C4-2B (cell line): ENCODE results near the gene PON2.
"Not testable (repeated sequence)": the region's sequence is repeated elsewhere in the genome, so short reads cannot be mapped to it uniquely, and the experiment has no call there.

Source experiments
- H3K27ac ChIP-seq: fragments of 450-650 bp; 2 replicates; pipeline ENCODE4 v1.5.1; 2017
- ZFX ChIP-seq: fragments of 450-650 bp; IDR thresholded peaks from 2 replicates; pipeline ENCODE4 v1.6.1; 2017
- TF ChIP-seq, protein P1 (sequence below): fragments of 450-650 bp; conservative IDR thresholded peaks from 2 replicates; pipeline ENCODE4 v1.5.1; 2017; ENCODE audit warnings: mild to moderate bottlenecking

PON2 gene

DNA sequence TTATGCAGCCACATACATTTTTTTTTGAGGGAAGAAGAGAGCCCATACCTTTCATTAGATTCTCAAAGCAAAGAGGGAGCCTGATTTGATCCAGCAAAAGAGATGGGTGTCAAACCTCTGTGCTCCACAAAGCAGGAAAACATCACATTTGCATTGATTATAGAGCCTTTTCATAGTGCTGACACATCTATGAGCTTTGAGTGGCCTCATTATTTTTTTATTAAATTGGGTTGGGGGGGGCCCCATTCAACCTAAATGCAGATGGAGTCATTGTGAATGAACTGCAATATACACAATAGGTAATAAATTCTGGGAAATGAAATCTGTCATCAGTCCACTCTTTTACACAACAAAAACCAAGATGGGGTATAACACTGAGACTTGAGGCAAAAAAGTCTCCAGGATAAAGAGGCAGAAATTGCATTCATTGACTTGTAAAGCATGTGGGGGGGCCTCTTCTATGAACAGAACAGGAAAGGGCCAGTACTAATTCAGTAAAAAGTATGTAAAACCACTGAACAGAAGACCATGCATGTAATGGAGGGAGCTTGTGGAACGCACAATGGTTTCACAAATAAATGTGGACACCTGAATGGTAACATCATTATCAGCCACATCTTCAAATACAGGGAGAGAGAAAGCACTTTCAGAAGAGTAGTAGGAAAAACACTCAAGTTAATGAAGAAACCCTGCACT lies 33.2 kb upstream of the PON2 start:
- no peak overlapping the region for H3K27ac ChIP-seq
- TF ChIP-seq, protein P1, sequence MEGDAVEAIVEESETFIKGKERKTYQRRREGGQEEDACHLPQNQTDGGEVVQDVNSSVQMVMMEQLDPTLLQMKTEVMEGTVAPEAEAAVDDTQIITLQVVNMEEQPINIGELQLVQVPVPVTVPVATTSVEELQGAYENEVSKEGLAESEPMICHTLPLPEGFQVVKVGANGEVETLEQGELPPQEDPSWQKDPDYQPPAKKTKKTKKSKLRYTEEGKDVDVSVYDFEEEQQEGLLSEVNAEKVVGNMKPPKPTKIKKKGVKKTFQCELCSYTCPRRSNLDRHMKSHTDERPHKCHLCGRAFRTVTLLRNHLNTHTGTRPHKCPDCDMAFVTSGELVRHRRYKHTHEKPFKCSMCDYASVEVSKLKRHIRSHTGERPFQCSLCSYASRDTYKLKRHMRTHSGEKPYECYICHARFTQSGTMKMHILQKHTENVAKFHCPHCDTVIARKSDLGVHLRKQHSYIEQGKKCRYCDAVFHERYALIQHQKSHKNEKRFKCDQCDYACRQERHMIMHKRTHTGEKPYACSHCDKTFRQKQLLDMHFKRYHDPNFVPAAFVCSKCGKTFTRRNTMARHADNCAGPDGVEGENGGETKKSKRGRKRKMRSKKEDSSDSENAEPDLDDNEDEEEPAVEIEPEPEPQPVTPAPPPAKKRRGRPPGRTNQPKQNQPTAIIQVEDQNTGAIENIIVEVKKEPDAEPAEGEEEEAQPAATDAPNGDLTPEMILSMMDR: no peak
- TF ChIP-seq ZFX: no peak

DNA sequence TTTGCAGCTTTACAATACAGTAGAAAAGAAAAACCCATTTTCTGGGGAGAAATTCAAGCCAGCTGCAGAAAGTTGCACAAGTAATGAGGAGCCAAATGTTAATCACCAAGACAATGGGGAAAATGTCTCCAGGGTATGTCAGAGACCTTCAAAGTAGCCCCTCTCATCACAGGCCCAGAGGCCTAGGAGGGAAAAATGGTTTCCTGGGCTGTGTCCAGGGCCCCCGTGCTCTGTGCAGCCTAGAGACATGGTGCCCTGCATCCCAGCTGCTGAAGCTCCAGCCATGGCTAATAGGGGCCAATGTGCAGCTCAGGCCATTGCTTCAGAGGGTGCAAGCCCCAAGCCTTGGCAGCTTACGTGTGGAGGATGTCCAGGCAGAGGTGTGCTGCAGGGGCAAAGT lies 25.8 kb upstream of the PON2 start:
- not testable (repeated sequence) for H3K27ac ChIP-seq

DNA sequence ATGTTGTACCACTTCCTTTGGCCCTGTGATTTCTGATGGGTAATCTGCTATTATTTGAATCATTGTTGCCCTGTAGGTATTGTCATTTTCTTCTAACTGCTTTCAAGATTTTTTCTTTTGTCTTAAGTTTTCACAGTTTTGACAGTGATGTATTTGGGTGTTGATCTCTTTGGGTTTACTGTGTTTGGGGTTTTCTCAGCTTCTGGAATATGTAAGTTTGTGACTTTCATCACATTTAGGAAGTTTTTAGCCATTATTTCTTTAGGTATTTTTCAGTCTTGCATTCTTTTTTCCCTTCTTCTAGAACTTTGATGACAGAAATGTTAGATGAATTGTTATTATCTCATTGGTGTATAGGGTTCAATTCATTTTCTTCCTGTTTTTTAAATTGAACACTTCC lies 23.1 kb upstream of the PON2 start:
- no peak overlapping the region for H3K27ac ChIP-seq
- TF ChIP-seq ZFX: no peak
- TF ChIP-seq, protein P1: no peak

DNA sequence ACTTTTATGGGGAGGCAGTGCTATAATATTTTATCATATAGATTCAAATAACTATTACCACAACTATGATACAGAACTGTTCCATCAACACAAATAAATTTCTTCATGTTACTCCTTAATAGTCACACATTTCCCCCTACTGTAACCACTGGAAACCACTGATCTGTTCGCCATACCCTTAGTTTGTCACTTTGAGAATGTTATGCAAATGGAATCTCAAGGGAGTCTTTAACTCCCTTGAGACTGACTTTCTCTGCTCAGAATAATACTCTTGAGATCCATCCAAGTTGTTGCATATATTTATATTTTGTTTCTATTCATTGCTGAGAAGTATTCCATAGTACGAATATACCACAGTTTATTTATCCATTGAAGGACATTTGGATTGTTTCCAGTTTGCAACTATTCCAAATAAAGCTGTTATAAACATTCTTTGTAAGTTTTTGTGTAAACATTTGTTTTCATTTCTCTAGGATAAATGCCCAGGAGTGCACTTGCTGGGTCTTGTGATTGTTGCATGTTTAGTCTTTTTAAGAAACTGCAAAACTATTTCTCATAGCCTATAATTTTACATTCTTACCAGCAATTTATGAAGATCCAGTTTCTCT lies 19.7 kb upstream of the PON2 start:
- TF ChIP-seq, protein P1: no peak
- no peak for TF ChIP-seq ZFX
- H3K27ac ChIP-seq: no peak overlapping the region

DNA sequence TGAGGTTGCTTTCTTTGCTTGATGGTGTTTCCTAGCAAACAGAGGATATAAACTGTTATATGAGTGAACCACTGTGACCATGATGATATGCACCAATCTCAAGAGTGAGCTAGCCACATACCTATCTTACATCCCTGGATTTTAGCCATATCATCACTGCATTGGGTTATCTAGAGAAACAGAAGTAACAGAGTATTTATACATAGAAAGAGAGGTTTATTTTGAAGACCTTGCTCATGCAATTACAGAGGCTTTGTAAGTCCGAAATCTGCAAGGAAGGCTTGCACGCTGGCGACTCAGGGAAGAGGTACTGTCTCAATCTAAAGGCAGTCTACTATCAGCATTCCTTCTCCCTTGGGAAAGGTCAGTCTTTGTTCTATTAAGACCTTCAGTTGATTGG lies 11.8 kb upstream of the PON2 start:
- H3K27ac ChIP-seq: no peak overlapping the region
- TF ChIP-seq ZFX: no peak
- TF ChIP-seq, protein P1: no peak

DNA sequence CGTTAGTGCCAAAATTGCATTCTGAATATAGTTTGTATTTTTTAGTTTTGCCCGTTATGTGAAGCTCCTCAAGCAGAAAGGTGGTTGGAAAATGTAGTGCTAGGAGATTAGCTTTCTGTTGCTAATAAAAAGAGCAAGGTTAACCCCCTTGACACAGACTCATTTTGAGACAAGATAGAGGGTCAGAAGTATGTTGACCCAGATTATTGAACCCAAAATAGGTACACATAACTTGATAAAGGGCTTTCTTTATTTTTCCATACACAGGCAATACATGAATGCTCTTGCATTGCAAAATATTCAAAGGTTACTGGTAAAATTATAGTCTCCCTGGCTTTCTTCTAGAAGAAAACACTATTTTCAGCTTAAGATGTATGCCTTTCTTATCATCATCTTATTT lies 10.0 kb upstream of the PON2 start:
- H3K27ac ChIP-seq: no peak overlapping the region
- TF ChIP-seq, protein P1: no peak
- TF ChIP-seq ZFX: no peak

DNA sequence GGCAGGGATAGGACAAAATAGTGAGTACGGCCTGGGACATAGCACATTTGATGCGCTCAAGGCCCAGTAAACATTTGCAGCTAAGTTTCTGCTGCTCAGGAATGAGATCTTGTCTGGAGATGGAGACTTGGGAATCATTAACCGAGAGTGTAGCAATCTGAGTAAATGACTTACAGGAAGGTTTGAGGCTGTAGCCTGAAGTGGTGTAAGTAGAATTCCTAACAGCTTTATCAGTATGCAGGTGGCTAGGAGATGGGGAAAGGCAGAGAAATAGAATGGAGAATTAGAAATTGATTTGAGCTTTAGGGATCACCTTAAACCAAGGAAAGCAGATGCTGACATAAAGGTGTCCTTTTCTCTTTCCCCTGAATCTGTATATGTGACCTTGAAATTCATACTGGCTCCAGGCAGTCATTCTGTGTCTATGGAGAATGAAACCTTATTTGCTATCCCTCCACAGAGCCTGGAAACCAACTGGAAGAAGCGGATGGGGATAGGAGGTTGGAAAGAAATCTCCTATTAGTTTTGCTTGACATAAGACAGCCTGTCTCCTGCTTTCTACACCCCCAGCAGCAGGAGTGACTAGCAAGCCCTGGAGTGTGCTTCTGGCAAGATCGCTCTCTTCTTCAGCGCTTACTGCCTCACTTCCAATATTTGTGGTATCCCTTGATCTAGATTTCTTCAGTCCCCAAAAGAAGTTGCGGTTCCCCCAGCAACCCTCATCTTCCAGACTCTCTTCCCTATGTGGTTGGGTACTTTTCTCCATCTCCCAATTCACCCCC lies 6.4 kb upstream of the PON2 start:
- H3K27ac ChIP-seq: no peak overlapping the region
- TF ChIP-seq, protein P1: no peak
- TF ChIP-seq ZFX: no peak
